Measurements from ENCODE around the gene CMIP.

DNA sequence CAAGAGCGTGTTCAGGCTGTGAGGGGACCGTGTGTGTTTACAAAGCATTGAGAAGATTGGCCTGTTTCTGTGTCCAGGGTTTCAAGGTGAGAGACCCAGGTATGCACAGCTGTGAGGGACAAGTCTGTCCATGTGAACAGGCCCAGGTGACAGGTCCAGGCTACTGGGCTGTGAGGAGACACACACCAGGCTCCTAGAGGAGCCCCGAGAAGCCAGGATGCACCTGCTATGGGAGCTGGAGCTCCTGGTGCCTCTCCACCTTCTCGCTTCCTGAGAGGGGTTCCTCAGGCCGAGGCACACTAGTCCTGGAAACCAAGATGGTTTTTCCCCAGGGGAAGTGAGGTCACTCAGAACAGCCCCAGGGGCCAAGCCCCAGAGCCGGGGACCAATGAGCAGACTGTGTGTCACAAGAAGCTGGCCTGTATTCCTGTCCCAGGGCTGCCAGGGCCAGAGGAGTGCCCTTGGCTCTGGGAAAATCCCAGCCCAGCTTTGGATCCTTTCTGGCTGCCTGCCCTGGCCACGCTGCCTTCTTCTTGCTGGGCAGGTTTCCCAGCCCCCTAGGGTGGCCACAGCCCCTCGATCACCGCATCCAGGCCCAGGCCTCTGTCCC is 181.0 kb downstream of the CMIP start:
- TF ChIP-seq, protein P1, sequence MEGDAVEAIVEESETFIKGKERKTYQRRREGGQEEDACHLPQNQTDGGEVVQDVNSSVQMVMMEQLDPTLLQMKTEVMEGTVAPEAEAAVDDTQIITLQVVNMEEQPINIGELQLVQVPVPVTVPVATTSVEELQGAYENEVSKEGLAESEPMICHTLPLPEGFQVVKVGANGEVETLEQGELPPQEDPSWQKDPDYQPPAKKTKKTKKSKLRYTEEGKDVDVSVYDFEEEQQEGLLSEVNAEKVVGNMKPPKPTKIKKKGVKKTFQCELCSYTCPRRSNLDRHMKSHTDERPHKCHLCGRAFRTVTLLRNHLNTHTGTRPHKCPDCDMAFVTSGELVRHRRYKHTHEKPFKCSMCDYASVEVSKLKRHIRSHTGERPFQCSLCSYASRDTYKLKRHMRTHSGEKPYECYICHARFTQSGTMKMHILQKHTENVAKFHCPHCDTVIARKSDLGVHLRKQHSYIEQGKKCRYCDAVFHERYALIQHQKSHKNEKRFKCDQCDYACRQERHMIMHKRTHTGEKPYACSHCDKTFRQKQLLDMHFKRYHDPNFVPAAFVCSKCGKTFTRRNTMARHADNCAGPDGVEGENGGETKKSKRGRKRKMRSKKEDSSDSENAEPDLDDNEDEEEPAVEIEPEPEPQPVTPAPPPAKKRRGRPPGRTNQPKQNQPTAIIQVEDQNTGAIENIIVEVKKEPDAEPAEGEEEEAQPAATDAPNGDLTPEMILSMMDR (IDR thresholded peaks at IDR 0.05): no peak
- no peak for TF ChIP-seq POLR2A (IDR thresholded peaks at IDR 0.05)

All from thyroid gland (tissue), 4 donors.